Measurements from ENCODE around the gene PIP5KL1.
A peak's percentile ranks its signal among the peaks of the same experiment; 100 is the strongest.

The PIP5KL1 gene, protein sequence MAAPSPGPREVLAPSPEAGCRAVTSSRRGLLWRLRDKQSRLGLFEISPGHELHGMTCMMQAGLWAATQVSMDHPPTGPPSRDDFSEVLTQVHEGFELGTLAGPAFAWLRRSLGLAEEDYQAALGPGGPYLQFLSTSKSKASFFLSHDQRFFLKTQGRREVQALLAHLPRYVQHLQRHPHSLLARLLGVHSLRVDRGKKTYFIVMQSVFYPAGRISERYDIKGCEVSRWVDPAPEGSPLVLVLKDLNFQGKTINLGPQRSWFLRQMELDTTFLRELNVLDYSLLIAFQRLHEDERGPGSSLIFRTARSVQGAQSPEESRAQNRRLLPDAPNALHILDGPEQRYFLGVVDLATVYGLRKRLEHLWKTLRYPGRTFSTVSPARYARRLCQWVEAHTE

DNA sequence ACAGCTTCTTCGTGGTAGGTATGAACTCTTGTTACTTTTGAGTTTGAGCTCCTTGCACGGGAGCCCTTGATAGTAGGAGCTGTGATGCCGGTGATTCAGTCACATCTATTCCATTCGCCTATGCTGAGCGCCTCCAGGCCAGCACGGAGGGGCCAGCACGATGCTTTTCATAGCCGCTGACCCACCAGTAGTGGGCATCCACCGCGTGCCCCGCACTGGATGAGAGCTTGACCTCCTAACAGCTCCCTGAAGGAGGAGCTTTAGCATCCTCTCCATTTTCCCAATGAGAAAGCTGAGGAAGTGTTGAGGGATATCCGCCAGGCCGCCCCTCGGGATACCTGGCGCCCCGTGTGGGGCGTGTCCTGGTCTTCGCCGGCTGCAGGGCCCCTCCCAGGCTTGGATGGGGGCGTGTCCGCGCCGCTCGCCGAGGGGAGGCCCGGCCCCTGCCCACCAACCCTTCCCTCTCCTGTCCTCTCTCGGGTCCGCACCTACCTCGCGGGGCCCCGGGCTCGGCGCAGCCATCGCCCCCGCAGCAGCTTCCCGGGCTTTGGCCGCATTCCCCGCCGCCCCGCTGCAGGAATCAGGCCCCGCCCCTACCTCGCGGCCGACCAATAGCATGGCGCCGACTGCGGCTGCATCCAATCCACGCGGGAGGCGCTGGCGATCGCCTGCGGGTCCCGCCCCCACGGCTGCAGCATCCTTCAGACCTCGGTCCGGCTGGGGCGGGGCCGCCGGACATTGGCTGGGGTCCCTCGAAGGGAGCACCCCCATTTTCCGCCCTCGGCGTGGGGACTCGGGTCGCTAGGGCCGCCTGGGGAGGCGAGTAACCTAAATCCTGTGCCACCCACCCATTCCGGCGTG is at the start of gene PIP5KL1:
Gene PIP5KL1, minus strand, starts transcription at position 547 of the 861 bp plus-strand sequence. Its CDS starts 25 bp downstream, at position 522.
- DNase-seq (ENCODE audit: low read depth): peak; percentile 66

DNA sequence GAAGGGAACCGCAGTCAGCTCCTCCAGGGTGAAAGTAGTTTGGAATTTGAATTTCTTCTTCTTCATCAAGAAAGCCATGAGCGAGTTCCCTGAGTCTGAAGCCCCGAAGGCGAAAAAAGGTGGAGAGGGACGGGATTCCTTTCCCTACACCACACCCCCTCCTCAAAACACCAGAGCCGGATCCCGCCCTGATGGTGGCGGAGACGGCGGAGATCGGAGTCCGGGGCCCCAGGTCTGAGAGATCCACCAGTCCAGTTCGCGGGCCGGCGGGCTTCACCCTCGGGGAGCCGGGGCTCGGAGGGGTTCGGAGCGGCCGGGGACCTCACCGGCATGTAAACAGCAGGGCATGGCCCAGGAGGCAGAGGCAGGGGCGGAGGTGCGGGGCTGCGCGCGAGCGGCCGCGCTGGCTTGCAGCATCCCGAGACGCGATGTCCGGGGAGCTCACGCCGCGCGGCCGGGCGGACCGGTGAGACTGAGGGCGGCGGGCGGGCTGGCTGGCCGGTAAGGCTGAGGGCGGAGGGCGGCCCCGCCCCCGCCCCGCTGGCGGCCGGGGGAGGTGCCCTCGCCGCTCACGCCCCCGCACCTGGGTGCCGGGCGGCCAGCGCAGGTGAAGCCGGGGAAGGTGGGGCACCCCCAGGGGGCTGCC is 49.6 kb upstream of the PIP5KL1 start:
- DNase-seq (ENCODE audit: low read depth): no peak

DNA sequence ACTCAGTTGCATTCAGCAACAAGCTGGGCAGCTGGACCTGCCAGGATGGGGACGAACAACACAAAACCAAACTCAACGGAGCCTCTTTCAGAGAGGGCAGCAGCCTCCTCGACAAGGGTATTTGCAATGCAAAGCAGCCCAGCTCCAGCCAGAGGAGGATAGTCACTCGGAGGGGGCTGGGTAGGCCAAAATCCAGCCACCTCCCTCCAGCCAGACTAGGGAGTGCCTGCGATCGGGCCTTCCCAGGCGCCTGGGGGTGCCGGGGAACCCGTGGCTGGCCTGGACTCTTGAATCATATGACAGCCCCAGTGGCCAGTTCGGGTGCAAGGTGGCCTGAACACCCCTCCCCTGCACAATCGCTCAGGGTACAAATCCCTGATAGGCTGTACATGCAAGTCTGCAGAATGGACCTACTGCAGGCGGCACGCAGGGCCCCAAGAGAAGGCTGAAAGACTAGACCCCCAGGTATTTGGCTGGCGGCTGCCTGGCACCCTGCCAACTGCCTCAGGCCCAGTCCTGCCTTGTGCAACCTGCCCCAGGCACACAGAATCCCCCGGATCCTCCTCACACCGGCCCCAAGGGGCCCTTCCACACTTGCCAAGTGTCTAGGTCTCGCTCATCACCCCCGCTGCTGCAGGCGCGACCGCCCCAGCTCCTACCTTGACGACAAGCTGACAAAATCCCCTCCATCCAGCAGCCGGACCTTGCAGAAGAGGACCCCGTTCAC is 48.9 kb upstream of the PIP5KL1 start:
- DNase-seq (ENCODE audit: low read depth): no peak

DNA sequence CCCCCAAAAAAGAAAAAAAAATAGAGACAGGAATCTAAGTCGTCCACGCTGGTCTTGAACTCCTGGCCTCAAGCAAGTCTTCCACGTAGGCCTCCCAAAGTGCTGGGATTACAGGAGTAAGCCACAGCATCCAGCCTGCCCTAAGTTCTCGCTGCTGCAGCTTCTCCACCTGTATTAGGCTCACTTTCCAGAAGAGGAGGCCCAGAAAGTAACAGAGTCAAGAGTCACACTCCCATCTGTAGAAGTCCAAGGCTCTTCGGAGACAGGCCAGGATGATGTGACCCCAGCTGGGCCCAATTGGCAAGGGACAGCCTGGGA is 48.4 kb upstream of the PIP5KL1 start:
- DNase-seq (ENCODE audit: low read depth): no peak

DNA sequence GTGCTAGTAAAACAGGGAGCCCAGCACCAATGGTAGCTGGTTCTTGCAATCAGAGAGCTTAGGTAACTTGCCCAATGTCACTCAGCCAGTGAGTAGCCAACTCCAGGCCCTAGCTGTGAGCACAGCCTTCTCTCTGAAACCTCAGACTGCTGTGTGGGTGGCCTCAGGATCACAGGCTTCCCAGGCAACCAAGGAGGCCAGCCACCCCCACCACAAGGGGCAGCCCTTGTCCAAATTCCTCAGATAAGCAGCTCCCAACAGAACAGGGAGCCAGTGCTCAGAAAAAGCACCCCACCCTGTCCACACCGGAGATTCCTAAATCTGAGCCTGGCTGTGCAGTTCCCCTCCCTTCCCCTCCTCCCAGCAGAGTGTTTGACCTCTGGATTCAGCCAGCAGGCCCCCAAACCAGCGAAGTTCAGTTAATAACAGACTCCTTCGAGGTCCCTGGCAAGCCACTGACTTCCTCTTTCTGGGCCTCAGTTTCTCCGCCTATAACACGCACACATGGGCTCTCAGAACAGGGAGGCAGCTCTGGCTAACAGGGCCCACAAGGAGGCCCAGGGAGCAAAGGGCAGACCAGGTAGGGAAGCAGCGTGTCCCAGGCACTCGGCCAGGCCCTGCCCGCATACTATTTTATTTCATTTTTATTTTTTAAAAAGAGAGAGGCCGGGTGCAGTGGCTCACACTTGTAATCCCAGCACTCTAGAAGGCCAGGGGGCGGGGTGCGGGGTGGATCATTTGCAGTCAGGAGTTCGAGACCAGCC is 47.5 kb upstream of the PIP5KL1 start:
- peak; percentile 85 for DNase-seq (ENCODE audit: low read depth)

DNA sequence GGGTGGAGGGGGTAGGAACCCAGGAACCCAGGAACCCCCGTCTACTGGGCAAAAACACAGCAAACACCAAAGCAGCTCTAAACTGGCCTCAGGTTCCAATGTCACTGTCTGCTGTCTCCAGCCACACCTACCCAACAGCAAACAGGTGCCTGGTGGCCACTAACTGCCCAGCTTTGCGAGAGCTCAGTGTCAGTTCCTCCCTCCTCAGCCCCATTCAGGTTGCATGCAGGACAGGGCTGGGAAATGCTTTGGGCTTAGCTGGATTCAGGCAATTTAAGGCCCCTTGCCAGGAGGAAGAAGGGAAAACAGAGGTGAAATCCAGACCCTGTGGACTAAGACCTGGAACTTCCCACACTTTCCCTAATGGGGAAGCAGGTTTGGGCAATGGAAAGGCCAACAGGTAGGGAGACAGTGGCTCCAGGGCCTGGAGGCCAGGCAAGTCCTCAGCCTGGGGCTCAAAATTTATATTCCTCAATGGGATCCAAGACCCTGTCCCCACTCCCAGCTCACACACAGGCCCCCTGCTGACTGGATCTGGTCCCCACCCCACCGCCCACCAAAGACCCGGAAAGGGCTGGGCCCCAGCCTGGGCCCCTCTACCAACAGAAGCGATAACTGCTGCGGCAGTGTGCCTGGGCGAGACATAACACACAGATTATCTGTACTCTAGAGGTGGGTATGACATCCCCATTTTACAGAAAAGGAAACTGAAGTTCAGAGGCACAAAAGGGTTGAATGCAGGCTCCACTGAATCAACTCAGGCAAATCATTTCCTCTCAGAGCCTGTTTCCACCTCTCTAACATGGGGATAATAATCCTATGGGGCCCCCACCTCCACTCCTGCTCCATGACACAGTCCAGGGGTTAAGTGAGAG is 46.7 kb upstream of the PIP5KL1 start:
- no peak for DNase-seq (ENCODE audit: low read depth)

DNA sequence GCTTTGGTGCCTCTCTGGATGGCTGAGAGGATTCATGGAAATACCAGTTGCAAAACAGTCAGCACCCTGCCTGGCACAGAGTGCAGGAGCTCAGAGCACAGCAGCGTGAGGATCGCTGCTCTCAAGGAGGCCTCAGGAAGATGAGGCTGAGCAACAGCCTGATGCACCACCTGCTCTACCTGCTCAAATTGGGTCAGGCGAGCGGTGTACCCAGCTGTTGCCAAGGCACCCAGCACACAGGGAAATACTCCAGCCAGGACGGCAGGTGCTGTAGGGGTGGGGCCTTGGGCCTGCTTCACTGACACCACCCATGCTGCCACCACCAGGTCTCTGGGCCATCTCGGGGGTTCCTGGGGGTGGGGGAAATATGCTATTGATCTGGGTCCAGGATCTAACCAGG is 45.9 kb upstream of the PIP5KL1 start:
- DNase-seq (ENCODE audit: low read depth): no peak

DNA sequence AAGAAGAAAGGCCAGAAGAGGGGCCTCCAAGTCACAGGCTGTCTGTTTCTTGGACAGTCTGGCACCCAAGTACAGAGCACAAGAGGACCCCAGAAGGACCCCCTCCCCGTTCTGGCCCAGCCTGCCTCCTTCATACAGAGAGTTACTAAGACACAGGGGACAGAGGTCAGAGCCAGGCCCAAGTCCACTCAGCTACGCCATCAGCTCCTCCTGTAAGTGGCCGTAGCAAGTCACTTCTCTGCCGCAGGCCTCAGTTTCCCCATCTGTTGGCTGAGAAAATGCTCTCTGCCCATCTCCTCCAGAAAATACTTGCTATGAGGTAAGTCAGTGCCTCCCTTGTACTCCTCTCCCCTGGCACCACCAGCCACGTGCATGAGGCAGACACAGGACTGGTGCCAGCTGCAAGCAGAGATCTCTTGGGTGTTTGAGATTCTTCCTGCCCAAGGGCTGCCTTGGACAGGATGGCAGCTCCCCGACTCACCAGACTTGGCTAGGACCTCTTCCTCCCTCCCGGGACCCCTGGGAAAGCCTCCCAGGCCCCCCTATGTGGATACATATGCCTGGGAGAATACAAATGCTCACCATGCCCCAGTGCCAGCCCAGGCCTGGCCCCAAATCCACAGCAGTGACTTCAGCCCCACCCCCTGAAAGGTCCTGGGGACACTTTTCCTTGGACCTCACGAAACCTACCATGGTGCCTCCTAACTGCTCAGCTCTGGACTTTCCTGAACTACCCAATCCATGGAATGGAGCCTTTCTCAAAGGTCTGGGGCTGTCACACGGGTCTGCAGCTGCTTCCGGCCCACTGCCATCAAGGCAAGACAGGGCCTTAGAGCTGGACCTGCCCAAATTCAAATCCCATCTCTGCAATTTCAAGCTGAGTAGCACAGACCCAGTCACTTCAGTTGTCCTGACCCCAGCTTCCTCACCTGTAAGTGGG is 45.1 kb upstream of the PIP5KL1 start:
- no peak for DNase-seq (ENCODE audit: low read depth)

DNA sequence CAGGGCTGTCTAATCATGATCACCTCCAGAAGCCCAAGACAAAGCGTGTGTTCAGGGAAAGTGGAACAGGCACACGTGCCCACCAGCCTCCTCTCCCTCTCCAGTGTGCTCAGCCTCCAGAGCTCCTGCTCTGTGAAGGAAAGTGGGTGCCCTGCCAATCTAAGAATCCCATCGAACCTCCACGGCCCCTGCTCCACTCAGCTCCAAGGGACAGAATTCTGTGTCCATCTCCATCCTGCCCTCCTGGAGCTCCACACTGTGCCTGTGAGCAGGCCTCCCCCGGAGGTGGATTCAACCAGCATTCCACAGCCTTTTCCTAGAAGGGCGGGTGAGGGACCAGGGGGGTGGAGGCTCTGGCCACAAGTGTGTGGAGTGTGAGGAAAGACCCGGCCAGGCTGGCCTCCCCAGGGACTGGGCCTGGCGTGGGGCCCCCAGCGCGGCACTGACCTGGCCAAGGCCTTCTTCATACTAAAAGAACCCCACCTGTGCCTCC is 44.2 kb upstream of the PIP5KL1 start:
- no peak for DNase-seq (ENCODE audit: low read depth)

DNA sequence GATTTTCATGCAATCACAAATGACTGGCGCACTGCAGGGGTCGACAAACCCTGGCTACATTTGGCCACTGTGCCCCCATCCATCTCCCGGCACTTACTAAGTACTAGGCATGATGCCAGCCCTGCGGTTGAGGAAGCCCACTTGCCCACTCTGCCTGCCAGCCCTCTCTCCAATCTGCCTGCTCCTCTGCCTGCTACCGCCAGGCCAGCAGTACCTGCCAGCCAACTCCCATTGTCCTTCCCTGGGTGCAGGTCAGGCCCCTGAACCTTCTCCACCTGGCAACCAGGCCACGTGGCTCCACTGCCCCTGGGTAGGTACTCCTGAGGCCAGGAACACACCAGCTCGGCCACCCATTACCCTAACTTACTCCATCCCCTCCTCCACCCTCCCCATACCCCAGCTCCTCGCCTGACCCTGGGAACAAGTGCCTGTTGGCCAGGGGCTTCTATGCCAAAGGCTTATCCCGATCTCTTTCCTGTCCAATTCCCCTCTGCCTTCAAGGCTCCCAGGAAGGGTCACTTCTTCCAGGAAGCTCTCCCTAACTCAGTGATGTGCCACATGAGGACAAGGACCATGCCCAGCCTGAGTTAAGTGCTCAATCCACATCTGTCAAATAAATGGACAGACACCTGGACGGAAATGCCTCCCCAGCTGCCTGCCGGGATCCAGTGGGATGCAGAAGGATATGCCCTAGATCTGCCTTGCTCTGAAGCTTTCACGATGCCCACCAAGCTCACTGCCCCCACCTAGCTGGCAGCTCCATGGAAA is 43.6 kb upstream of the PIP5KL1 start:
- DNase-seq (ENCODE audit: low read depth): no peak

DNA sequence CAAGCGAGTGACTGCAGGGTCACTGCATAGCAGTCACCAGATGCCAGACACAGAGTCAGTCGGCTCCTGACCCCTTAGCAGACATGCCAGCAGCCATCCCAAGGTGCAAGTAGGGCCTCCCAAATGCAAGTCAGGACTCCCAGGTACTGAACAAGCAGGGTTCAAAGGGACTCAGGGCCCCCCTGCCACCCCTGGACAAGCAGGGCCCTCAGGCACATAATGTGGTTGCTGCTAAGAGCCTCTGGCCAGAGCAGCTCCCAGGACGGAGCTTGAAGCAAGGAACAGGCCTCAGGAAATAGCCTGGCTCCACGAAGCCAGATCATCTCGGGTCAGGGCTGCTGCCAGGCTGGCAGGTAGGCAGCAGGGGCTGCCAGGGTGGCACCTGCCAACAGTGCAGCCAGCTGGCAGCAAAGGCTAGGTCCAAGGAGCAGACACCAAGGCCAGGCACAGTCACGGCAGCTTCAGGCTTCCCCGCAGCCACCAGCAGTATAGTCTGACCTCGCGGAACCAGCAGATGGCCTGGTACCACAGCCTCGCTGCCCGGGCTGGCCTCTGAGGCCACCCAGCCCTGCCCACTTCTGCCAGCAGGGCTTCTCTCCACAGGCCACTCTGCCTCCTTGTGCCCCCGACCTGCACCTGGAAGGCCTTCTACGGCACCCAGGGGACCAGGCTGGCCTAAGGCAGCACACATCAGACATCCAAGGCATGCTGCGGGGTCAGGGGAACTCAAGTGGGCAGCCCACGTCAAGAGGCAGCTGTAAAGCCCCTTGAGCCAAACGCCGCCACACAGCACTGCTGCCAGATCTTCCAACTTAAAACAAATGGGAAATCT is 42.8 kb upstream of the PIP5KL1 start:
- no peak for DNase-seq (ENCODE audit: low read depth)

DNA sequence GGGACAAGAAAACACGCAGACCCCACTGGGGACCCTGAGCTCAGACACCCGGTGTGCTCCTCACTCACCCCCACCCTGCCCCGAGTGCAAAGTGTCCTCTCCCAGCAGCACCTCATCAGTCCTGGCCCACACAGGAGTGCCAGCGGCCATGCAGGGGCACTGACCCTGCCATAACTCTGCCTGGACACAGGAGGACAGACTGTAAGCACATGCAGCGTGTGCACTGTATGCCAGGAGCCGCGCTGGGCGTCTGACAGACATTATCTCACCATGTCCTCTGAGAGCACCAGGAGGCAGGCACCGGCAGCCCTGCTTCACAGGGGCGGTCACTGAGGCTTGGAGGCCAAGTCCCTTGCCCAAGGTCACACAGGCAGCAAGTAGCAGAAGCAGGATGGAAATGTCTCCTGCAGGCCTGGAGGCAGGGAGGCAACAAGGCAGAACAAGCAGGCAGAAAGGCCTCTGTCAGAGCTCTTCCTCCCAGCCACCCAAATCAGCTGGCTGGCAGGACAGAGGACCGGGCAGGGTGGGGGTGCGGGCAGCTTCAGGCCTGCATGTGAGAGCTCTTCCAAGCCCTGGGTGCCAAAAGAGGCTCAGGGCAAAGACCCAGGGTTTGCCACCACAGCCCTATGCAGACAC is 41.8 kb upstream of the PIP5KL1 start:
- no peak for DNase-seq (ENCODE audit: low read depth)

DNA sequence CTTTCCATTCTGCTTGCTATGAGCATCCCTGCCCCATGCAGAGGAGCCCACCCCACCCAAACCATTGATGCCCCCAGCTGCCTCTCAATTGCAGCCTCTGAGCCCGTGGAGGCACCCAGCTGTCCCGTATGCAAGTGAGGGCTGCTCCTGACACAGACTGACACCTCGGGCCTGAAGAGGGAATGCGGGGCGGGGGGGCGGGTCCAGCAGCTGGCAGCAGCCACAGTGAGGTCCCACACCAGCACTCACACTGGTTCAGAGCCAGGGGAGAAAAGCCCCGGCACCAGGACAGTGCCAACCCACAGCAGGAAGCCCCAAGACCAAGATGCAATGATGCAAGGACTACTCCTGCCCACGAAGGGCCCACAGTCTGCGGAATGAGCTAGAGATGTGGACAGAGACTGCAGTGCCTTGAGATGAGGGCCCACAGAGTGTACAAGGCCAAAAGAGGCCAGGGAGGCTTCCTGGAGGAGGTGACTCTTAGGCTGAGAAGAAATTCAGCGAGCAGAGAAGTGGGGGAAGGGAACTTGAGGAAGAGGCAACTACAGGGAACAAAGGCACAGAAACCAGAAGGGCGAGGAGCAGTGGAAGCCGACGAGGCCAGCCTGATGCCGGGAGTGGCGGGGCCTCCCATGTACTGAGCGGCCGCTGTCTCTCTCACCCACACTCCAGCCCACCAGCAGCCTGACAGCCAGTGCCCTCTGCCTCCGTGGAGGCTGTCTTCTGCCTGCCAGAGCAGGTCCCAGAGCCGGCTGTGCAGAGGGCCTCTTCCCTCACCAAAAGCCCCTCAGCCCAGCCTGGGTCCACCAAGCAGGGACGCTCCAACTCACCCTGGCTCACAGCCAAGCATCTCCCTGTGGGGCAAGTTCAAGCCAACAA is 41.0 kb upstream of the PIP5KL1 start:
- no peak for DNase-seq (ENCODE audit: low read depth)

DNA sequence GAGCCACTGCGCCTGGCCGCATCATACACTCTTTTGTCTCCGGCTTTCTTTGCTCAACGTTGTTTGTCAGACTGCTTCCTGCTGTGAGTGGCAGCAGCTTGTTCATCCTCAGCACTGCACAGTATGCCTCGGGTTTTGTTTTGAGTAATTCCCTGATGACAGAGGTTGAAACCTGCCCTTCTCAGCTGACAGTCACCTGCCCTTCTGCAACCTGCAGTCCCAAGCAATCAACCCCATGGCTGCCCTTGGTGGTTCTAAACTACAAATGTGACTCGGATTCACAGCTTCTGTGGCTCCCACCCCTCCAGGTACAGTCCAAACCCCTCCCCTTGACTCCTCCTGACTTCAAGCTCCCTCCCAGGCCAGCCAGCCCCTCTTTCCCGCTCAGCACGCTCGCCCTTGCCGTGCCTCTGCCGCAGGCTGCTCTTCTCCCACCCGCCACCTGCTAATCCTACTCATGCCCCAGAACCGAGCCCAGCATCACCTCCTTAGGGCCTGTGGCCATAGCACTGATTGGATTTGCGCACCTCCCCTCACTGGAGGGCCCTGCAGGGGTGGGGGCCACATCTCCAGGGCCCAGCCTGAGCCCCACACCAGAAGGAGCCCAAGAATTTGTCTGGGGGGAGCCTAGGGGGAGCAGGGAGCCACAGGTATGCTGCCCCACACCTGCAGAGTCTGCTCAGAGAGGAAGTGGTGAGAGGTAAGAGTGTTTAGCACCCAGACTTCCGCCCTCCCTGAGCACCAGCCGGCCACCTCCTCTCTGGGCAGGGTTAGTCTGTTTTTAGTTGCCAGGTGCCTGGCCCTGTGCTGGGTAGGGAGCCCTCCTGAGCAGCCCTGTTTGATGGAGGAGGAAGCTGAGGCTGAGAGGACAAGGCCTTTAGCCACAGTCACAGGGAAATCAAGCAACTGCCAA is 40.1 kb upstream of the PIP5KL1 start:
- no peak for DNase-seq (ENCODE audit: low read depth)

Data from HS-27A (cell line).